Measurements from ENCODE around the gene MT1A. TPM values are rescaled to one million over a fixed set of nuclear protein-coding genes. Genes with fewer than 3 reads are reported as not detected.

The MT1A gene
- total RNA-seq, 1 donor from 2014 or later: not detected

DNA sequence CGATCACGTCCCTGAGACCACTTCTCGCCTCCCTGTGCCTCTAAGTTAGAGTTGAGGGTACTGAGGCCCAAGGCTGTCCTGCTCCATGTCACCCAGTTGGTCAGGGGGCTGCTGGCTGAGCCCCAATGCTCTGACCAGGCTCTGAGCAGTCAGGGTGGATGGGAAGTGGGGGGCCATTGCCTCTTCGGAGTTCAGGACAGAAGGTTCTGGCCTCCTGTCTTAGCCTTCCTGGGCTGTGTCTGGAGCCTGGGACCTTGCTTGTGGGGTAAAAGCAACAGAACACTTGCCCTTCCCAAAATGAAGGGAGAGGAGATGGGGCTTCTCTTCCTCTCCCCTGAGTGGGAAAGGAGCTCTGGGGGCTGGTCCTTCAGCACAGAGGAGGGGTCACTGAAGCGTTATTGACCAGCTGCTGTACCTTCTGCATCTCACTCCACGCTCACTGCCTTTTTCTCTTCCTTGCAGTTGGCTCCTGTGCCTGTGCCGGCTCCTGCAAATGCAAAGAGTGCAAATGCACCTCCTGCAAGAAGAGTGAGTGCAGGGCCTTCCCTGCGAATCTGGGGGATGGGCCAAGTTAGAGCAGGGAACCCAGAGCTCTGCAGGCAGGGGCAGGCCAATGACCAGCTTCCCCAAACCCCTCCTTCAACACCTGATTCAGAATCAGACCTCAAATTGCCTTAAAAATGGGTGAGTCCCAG is 44.4 kb downstream of the MT1A start:
- Mint-ChIP-seq H3K4me1 (peaks cover 4% of the 10 kb centered on the region), H3K4me3 (peak overlapping the region; percentile 81), H3K27me3 (ENCODE audit: low read depth) (peaks cover 48% of the 10 kb centered on the region), H3K36me3 (peaks cover 3% of the 10 kb centered on the region), H3K27ac (no peak overlapping the region), H3K9me3 (peaks cover 11% of the 10 kb centered on the region)
- no peak for DNase-seq (ENCODE audit: low spot score in 2 of 2, unreplicated experiment in 2 of 2)
- TF ChIP-seq, protein P1, sequence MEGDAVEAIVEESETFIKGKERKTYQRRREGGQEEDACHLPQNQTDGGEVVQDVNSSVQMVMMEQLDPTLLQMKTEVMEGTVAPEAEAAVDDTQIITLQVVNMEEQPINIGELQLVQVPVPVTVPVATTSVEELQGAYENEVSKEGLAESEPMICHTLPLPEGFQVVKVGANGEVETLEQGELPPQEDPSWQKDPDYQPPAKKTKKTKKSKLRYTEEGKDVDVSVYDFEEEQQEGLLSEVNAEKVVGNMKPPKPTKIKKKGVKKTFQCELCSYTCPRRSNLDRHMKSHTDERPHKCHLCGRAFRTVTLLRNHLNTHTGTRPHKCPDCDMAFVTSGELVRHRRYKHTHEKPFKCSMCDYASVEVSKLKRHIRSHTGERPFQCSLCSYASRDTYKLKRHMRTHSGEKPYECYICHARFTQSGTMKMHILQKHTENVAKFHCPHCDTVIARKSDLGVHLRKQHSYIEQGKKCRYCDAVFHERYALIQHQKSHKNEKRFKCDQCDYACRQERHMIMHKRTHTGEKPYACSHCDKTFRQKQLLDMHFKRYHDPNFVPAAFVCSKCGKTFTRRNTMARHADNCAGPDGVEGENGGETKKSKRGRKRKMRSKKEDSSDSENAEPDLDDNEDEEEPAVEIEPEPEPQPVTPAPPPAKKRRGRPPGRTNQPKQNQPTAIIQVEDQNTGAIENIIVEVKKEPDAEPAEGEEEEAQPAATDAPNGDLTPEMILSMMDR (IDR thresholded peaks at IDR 0.05; ENCODE audit: unreplicated experiment): no peak

DNA sequence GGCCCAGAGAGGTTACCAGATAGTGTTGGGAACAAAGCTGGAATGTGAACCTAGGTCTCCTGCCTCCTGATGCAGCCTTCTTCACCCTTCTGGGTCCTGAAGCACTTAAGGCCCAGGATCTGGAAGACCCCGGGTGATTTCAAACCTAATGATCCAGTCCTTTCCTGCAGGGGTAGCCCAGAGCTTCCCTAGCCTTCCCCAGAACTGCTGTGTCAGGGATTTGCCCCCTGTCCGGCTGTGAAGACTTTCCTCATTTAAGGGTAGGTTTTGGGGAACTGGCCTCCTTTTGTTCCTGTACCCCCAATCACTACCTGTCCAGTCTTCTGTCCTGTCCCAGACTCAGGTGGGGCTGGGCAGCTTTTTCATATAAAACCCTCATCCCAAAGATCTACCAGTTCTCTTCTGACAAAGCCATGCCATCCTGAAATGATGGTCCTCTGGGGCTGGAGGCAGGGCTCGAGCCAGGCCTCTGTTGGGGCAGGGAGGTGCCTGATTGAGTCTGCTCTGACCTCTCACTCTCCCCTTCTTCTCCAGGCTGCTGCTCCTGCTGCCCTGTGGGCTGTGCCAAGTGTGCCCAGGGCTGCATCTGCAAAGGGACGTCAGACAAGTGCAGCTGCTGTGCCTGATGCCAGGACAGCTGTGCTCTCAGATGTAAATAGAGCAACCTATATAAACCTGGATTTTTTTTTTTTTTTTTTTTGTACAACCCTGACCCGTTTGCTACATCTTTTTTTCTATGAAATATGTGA is 45.1 kb downstream of the MT1A start:
- Mint-ChIP-seq H3K27me3 (ENCODE audit: low read depth) (peaks cover 48% of the 10 kb centered on the region), H3K4me3 (peak overlapping the region; percentile 17), H3K27ac (no peak overlapping the region), H3K9me3 (peaks cover 13% of the 10 kb centered on the region), H3K36me3 (peaks cover 3% of the 10 kb centered on the region), H3K4me1 (peaks cover 4% of the 10 kb centered on the region)
- DNase-seq (ENCODE audit: low spot score in 2 of 2, unreplicated experiment in 2 of 2): no peak
- TF ChIP-seq, protein P1 (IDR thresholded peaks at IDR 0.05; ENCODE audit: unreplicated experiment): no peak

DNA sequence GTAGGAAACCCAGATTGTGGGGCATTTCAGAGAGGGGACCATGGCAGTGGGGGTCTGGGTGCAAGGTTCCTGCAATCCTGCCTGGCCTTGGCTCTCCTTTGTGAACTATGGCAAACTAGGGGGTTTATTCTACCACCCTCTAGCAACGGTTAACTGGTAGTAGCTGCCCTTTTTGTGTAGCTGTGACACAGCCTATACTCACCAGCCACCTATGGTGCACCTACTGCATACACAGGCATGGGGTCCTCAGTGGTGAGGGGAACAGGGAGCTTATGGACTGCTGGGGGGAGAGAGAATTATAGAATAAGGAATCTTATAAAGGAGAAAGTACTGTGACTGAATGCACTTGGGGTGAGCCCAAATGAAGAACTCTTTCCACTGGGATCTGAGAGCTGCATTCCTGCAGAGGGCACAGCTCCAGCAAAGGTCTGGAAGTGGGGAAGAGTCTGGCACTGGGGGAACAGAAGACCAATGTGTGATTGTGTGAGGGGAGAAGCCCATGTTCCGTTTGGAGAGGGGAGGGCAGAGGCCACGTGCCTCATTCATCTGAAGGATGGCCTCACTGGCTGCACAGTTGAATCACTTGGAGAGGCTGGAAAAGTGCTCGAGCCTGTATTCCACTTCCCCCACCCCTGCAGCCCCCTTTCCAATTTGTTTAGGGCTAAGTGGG is 45.9 kb downstream of the MT1A start:
- H3K4me3 Mint-ChIP-seq: no peak overlapping the region
- DNase-seq (ENCODE audit: low spot score in 2 of 2, unreplicated experiment in 2 of 2): no peak
- peaks cover 13% of the 10 kb centered on the region for H3K9me3 Mint-ChIP-seq
- H3K4me1 Mint-ChIP-seq: peaks cover 4% of the 10 kb centered on the region
- H3K27me3 Mint-ChIP-seq (ENCODE audit: low read depth): peaks cover 54% of the 10 kb centered on the region
- TF ChIP-seq, protein P1 (IDR thresholded peaks at IDR 0.05; ENCODE audit: unreplicated experiment): no peak
- no peak overlapping the region for H3K27ac Mint-ChIP-seq
- H3K36me3 Mint-ChIP-seq: peaks cover 3% of the 10 kb centered on the region

DNA sequence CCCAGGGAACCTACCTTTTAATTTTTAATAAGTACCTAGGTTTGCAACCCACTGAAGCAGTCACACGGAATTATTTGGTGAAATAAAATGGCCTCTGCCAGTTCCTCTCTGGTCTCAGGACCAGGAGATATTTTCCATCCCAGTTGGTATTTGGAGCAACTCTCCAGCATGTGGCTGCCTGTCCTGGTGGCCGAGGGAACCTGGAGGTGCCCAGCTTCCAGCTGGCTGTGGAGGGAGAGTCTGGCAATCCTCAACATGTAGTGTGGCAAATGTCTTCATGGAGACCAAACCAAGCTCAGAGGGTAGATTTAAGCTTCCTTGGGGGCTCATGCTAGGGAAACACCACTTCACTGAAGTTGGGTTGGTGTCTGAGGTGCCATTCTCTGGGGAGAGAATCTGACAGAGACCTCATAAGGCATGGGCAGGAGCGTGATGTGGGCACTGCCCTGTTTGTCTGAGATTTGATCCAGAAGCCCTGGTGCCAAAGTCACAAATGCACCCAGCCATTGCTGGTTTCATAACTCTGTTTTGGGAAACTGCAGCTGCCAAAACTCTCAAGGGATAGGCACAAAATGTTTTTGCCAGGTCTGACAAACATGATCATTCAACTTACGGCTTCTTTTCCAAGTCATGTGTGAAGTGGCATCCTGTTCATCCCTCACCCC is 46.6 kb downstream of the MT1A start:
- H3K36me3 Mint-ChIP-seq: peaks cover 3% of the 10 kb centered on the region
- H3K27ac Mint-ChIP-seq: no peak overlapping the region
- H3K9me3 Mint-ChIP-seq: peaks cover 13% of the 10 kb centered on the region
- TF ChIP-seq, protein P1 (IDR thresholded peaks at IDR 0.05; ENCODE audit: unreplicated experiment): no peak
- peaks cover 54% of the 10 kb centered on the region for H3K27me3 Mint-ChIP-seq (ENCODE audit: low read depth)
- H3K4me3 Mint-ChIP-seq: no peak overlapping the region
- no peak for DNase-seq (ENCODE audit: low spot score in 2 of 2, unreplicated experiment in 2 of 2)
- H3K4me1 Mint-ChIP-seq: peaks cover 4% of the 10 kb centered on the region

DNA sequence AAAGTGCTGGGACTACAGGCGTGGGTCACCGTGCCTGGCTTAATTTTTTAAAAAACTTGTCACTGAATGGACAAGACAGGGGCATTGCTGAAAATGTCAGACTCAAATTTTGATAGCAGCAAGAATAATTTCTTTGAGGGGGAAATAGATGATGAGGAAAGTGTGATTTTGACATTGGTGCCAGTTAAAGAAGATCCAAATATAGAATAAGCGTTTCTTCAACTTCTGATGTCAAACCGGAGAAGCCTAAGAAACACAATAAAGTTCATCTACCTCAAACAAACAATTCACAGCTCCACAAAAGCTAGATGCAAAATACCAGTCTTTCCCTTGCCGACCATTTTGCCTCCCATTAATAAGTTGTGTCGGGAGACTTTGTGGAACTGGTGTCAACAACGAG is 48.3 kb downstream of the MT1A start:
- H3K4me1 Mint-ChIP-seq: peaks cover 11% of the 10 kb centered on the region
- H3K4me3 Mint-ChIP-seq: no peak overlapping the region
- peaks cover 3% of the 10 kb centered on the region for H3K36me3 Mint-ChIP-seq
- H3K27ac Mint-ChIP-seq: no peak overlapping the region
- TF ChIP-seq, protein P1 (IDR thresholded peaks at IDR 0.05; ENCODE audit: unreplicated experiment): no peak
- H3K27me3 Mint-ChIP-seq (ENCODE audit: low read depth): peaks cover 48% of the 10 kb centered on the region
- peaks cover 18% of the 10 kb centered on the region for H3K9me3 Mint-ChIP-seq
- no peak for DNase-seq (ENCODE audit: low spot score in 2 of 2, unreplicated experiment in 2 of 2)
